ENCODE measurements around the gene DAD1. TPM values are rescaled to one million over a fixed set of nuclear protein-coding genes. Genes with fewer than 3 reads are reported as not detected.

DAD1 gene
- total RNA-seq, 1 experiment from 2014 or later, result 585 TPM

GRCh38 chr14:22517117-22517720 is 71.8 kb downstream of the DAD1 start:
- no peak for DNase-seq (ENCODE audit: low spot score)

GRCh38 chr14:22515929-22516328 is 73.1 kb downstream of the DAD1 start:
- no peak for DNase-seq (ENCODE audit: low spot score)

Other genes with a start within 250 kb of the DAD1 start
- gene ABHD4, start 9.1 kb upstream of the DAD1 start, total RNA-seq (2014; rRNA removed; shearing (Covaris generic)), result 31.9 and 34.2 TPM in 2 replicates
- not detected in 2 replicates for gene OR6J1, start 55.1 kb upstream of the DAD1 start, total RNA-seq (2014; rRNA removed; shearing (Covaris generic))
- 106 and 132 TPM in 2 replicates for gene OXA1L, start 177.5 kb upstream of the DAD1 start, total RNA-seq (2014; rRNA removed; shearing (Covaris generic))
- 13.6 and 13.9 TPM in 2 replicates for gene SLC7A7, start 226.2 kb upstream of the DAD1 start, total RNA-seq (2014; rRNA removed; shearing (Covaris generic))
- 130 and 189 TPM in 2 replicates for gene MRPL52, start 240.7 kb upstream of the DAD1 start, total RNA-seq (2014; rRNA removed; shearing (Covaris generic))
- 268 and 298 TPM in 2 replicates for gene MMP14, start 247.4 kb upstream of the DAD1 start, total RNA-seq (2014; rRNA removed; shearing (Covaris generic))